HEK293 (cell line): ENCODE results near the gene NCBP1.

Experiments
- CTCF ChIP-seq: fragments of 450-650 bp; formaldehyde crosslinking; IDR thresholded peaks from 2 replicates; pipeline ENCODE4 v1.5.1; 2016; ENCODE audit warnings: missing biosample characterization, missing genetic modification characterization
- KLF7 ChIP-seq: fragments of 450-650 bp; formaldehyde crosslinking; IDR thresholded peaks from 2 replicates; pipeline ENCODE4 v1.5.1; 2016; ENCODE audit warnings: missing biosample characterization, missing genetic modification characterization, borderline replicate concordance
- ZNF132 ChIP-seq: fragments of 450-650 bp; formaldehyde crosslinking; IDR thresholded peaks from 2 replicates; pipeline ENCODE4 v1.5.1; 2017; ENCODE audit warnings: missing biosample characterization, missing genetic modification characterization, borderline replicate concordance

DNA sequence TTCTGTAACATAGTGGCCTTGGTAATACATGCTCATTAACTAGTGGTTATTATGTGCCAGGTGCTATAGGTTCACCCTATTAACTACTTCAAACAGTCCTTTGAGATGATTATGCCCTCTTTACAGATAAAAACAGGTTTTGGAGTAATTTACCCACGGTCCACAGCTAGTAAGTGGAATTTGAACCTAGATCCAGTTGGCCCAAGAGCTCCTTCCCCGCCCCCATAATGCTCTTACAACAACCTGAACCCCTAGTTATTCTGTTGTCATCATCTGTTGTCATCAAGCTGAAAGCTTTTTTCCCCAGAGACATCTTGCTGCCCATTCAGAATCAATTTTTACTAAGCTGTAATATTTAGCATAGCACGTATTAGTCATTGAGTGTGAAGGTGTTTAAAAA lies 40.3 kb downstream of the NCBP1 start:
- TF ChIP-seq KLF7 (tag by site-specific recombination) (no peak), CTCF (tag by site-specific recombination) (no peak), ZNF132 (no peak)
